Forelimb muscle (tissue), 1 donor: ENCODE results near the gene OPCML. TPM values are rescaled to one million over a fixed set of nuclear protein-coding genes. Genes with fewer than 3 reads are reported as not detected.

ENCODE experiments used
- DNase-seq: peaks from one replicate; pipeline ENCODE4 v3.0.0-alpha.2; 2013; ENCODE audit warnings: low read depth
- polyA plus RNA-seq: library from polyadenylated mRNA; unstranded; fragments of 120-200 nt; gene quantifications from one replicate; pipeline ENCODE4 v1.2.1, GENCODE V29; 2013; ENCODE audit not compliant: insufficient read length

Gene OPCML
- polyA plus RNA-seq, 1 donor, result 1.4 TPM

- no peak for DNase-seq
These were observed 788.7 kb downstream of the OPCML start for GRCh38 chr11:132743601-132744000.

GRCh38 chr11:132742929-132743328 lies 789.4 kb downstream of the OPCML start:
- DNase-seq, result no peak

GRCh38 chr11:132734217-132734616 lies 798.1 kb downstream of the OPCML start:
- DNase-seq, result no peak

GRCh38 chr11:132728026-132728425 lies 804.3 kb downstream of the OPCML start:
- no peak for DNase-seq

- DNase-seq, result no peak
These were observed 810.8 kb downstream of the OPCML start for GRCh38 chr11:132721526-132721925.

GRCh38 chr11:132719684-132720083 lies 812.6 kb downstream of the OPCML start:
- DNase-seq, result no peak

GRCh38 chr11:132718711-132719671 lies 813.3 kb downstream of the OPCML start:
- DNase-seq, result no peak

GRCh38 chr11:132717824-132718223 lies 814.5 kb downstream of the OPCML start:
- no peak for DNase-seq

GRCh38 chr11:132716037-132716436 lies 816.3 kb downstream of the OPCML start:
- no peak for DNase-seq

GRCh38 chr11:132714859-132715440 lies 817.4 kb downstream of the OPCML start:
- DNase-seq, result no peak

- DNase-seq, result no peak
These were observed 819.8 kb downstream of the OPCML start for GRCh38 chr11:132712466-132712865.

- no peak for DNase-seq
These were observed 827.4 kb downstream of the OPCML start for GRCh38 chr11:132704781-132705375.

GRCh38 chr11:132692891-132693290 lies 839.4 kb downstream of the OPCML start:
- DNase-seq, result no peak

GRCh38 chr11:132691848-132692550 lies 840.3 kb downstream of the OPCML start:
- DNase-seq, result no peak

GRCh38 chr11:132686886-132687285 lies 845.4 kb downstream of the OPCML start:
- DNase-seq, result no peak

- no peak for DNase-seq
These were observed 847.1 kb downstream of the OPCML start for GRCh38 chr11:132685174-132685611.

GRCh38 chr11:132683602-132684001 lies 848.7 kb downstream of the OPCML start:
- DNase-seq, result no peak

- no peak for DNase-seq
These were observed 850.3 kb downstream of the OPCML start for GRCh38 chr11:132681971-132682370.

- no peak for DNase-seq
These were observed 851.7 kb downstream of the OPCML start for GRCh38 chr11:132680584-132680983.

- no peak for DNase-seq
These were observed 858.1 kb downstream of the OPCML start for GRCh38 chr11:132674151-132674550.

GRCh38 chr11:132671851-132672370 lies 860.4 kb downstream of the OPCML start:
- DNase-seq, result no peak
